HG03520 (cell line): Measurements from ENCODE around the gene TRIM34.
"Not testable (repeated sequence)": the region's sequence is repeated elsewhere in the genome, so short reads cannot be mapped to it uniquely, and the experiment has no call there.

ENCODE experiments used
- ATAC-seq: cut with Tn5 transposase; IDR thresholded peaks from one replicate; pipeline ENCODE4 v1.9.1; 2021; ENCODE audit warnings: mild to moderate bottlenecking, moderate library complexity; ENCODE audit not compliant: unreplicated experiment

The TRIM34 gene

GRCh38 chr11:5683620-5684019 lies 58.8 kb downstream of the TRIM34 start:
- not testable (repeated sequence) for ATAC-seq

GRCh38 chr11:5684036-5684645 lies 59.3 kb downstream of the TRIM34 start:
- peak; percentile 19 for ATAC-seq

- ATAC-seq, result peak; percentile 66
Measured at GRCh38 chr11:5684646-5685362, 60.0 kb downstream of the TRIM34 start, which contains the start of gene TRIM5. TRIM5 (minus strand) TSS chr11:5685074; CDS start chr11:5680177, 4,897 bp downstream.

- no peak for ATAC-seq
Measured at GRCh38 chr11:5686426-5686825, 61.6 kb downstream of the TRIM34 start.

GRCh38 chr11:5688482-5688881 lies 63.7 kb downstream of the TRIM34 start:
- ATAC-seq, result no peak

GRCh38 chr11:5689551-5689983 lies 64.8 kb downstream of the TRIM34 start, which contains the start of gene TRIM22:
TRIM22 (plus strand) TSS chr11:5689790; CDS start chr11:5696233, 6,443 bp downstream.
- ATAC-seq, result peak; percentile 78

GRCh38 chr11:5690216-5690615 lies 65.4 kb downstream of the TRIM34 start:
- ATAC-seq, result no peak

- ATAC-seq, result no peak
Measured at GRCh38 chr11:5690736-5691135, 65.9 kb downstream of the TRIM34 start.

GRCh38 chr11:5691238-5691963 lies 66.6 kb downstream of the TRIM34 start:
- not testable (repeated sequence) for ATAC-seq

- no peak for ATAC-seq
Measured at GRCh38 chr11:5691964-5692361, 67.2 kb downstream of the TRIM34 start.
